NCI-H748 (cell line): ENCODE data around the gene P2RX6.
"Not testable (repeated sequence)": the region's sequence is repeated elsewhere in the genome, so short reads cannot be mapped to it uniquely, and the experiment has no call there.

Experiments
- DNase-seq: peaks from one replicate; lab custom pipeline; 2025; ENCODE audit not compliant: unreplicated experiment; lab: John Stamatoyannopoulos, UW

Gene P2RX6

DNA sequence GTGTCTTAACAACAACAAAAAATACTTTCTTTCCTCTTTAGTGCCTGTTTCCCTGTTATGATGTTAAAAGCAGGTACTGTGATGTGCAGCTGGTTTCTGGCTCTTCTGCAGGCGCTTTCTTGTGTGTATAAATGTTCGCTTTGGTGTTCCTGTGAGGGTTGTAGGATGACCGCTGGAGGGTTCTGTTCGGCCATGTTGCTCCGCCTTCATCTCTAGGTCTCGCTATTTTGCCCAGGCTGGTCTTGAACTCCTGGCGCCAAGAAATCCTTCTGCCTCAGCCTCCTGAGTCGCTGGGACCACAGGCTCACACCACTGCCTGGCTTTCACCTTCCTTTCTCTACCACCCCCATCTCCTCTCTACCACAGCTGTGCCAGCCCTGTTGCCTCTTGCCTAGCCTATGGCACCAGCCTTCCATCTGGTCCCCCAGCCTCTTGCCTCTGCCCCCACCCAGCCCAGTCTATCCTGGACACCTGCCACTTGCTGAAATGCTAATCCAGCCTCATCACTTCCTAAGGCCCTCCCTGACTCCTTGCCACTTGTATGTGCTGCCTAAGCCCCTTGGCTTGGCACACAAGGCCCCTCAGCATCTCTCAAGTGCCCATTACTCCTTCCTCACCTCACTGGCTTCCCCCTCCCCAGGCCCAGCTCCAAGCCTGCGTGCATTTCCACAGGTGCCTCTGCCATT is 36.3 kb downstream of the P2RX6 start:
- no peak for DNase-seq

DNA sequence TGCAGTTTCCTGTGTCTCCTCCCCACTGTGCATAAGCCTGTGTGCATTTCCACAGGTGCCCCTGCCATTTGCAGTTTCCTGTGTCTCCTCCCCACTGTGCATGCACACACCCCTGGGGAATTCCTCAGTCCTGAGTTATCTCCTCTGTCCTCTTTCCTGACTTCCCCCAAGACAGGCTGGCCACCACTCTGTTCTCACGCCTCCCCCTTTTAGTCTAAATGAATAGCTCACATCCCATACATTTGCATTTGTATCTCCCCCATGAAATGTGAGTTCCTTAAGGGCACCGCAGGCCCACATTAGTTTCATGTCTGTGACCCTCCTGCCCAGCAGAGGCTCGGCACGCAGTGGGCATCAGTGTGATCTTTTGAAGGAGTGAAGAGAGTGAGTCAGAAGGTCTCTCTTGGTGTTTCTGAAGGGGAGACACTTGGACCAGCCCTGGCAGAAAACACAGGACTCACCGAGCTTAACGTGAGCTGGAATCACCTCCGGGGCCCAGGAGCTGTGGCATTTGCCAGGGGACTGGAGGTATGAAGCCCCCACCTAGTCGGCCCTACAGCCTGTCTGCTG is 37.0 kb downstream of the P2RX6 start:
- no peak for DNase-seq

DNA sequence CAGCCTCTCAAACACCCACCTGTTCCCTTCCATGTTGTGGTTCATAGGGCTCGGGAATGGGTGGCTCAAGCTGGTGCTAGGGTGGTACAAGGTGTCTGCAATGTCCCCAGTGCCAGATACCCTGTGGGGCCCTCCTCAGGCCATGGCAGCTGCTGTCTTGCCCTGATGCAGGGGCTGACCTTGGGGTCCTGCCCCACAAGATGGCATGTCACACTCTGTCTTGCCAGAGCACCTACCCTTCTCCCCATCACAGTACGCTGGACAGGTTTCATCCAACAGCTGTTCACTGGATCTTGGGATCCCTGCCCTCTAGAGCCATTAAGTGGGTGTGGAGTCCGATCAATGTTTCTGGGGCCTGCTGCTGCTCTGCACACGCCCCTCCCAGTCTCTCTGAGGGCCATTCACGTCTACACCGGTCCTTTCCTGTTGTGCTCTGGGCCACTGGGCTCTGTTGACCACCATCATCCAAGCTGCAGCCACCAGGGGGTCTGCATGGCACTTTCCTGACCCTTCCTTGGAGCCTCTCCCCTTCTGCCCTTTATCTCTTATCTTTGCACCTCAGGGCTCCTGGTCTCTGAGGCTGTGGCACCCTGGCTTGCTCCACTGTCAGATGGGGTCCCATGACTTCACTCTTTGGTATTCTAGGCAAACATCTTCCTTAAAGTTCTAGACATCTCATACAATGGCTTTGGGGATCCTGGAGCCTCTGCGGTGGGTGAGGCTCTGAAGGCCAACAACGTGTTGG is 37.9 kb downstream of the P2RX6 start:
- DNase-seq: no peak

DNA sequence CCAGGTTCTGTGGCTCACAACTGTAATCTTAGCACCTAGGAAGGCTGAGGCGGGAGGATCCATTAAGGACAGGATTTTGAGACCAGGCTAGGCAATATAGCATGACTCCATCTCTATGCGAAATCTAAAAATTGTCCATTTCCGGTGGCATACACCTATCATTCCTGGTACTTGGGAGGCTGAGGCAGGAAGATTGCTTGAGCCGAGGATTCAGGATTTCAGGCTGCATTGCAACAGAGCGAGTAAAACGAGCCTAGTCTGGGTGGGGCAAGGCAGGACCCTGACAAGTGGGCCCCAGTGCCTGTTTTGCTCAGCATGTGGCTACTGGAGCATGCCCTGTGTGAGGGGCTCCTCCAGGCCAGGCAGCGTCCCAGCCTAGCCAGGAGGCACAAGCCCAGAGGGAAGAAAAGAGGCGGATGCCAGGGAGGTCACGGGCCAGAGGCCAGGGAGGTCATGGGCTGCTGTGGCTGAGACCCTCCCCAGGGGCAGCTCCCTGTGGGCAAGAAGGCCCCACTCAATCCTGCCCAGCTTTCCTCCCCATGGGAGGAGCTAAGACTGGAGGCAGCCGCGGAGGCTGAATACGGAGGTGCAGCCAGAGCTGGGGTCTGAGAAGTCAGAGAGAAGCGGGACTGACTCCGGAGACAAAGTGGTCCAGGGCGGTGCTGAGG is 39.2 kb downstream of the P2RX6 start:
- DNase-seq: no peak

DNA sequence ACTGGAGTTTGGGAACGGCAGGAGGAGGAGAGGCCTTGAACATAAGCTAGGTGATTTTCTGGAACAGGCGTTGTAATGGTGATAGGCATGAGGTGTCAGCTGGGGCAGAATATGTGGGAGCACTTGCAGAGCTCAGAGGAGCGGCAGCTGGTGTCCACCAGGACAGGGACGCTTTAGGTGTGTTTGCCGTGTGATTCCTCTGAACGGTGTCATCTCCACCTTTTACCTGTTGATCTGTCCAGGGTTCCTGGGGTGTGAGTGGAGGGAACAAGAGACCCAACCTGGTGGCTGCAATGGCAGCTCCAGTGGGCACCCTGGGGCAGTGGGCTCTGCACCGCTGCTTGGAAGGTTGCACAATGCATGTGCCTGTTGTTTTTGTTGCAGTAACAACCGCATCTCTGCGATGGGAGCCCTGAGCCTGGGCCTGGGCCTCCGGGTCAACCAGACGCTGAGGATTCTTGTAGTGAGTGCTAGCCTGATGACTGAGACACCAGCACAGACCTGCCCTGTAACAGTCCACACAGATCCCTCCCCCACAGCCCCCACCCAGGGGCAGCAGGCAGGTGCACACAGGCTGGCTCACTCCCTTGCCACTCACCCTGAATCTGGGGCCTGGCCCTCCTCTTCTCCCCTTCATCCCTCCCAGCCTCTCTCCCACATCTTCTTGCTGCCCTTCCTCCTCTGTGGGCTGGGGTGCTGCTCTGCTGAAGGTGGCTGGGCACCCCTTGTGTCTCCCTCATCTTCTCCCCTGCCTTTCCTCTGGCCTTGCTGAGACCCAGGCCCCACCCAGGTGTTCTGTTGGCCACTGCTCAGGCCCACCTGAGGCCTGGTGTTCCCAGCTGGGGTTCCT is 40.0 kb downstream of the P2RX6 start:
- no peak for DNase-seq

DNA sequence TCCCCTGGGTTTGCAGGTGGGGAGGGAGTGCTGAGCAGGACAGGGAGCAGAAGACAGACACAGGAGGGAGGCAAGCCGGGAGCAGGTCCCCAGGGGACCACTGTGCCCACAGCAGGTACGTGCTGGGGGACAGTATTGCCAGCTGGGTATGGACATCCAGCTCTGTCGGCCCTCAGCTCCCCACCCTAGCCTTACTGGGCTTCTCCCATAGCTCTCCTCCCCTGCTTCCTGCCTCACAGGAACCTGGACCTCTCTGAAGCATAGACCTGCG is 40.5 kb downstream of the P2RX6 start:
- DNase-seq: no peak

DNA sequence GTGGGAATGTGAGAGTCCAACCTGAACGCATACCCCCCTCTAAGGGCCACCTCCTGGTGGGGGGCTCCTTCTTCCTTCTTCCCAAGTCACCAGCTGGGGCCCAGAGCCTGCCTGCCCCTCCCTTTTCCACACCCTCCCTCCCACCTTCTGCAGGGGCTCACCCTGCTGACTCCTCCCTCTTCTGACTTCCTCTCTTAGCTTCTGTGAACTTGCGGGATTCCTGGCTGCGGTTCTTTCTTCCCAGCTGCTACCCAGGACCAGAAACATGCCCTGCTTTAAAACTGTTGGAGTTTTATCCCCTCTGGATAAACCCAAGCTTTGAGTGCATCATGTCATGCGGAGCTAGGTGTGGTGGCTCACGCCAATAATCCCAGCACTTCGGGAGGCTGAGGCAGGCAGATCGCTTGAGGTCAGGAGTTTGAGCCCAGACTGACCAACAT is 40.9 kb downstream of the P2RX6 start:
- DNase-seq: no peak

DNA sequence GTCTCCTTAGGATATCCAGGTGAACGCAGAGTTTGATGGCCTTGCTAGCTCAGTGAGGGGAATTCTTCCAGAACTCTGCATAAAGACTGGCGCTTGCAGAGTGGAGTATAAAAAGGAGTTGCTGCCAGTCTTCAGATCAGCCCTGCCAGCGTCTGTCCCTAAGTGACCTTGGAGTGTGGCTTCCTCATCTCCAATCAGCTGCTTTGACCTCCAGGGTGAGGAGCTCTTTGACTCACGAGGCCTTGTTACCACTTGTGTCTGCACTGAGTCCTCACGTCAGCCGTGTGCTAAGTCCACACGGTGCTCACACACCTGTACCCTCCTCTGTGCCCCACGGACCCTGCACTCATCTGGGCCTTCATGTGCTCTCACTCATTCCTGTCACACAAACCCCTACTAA is 45.4 kb downstream of the P2RX6 start:
- DNase-seq: not testable (repeated sequence)

DNA sequence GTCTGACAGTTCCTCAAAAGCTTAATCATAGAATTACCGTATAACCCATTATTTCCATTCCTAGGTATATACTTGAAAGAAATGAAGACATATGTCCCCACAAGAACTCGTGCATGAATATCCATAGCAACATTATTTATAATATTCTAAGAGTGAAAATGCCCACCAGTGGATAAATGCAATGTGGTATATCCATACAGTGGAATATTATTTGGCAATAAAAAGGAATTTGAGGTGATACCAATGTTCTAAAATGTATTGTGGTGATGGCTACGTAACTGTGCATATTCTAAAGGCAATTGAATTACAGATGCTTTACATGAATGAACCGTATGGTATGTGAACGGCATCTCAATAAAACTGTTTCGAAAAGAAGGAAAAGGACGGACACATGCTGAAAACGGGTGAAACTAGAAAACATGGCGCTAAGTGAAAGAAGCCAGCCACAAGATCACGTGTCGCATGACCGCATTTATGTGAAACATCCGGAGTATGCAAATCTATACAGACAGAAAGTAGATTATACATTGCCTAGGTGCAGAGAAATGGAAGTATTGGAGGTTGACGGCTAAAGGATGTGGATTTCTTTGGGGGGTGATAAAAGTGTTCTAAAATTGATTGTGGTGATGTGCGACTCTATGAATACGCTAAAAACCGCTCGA is 46.8 kb downstream of the P2RX6 start:
- DNase-seq: not testable (repeated sequence)

DNA sequence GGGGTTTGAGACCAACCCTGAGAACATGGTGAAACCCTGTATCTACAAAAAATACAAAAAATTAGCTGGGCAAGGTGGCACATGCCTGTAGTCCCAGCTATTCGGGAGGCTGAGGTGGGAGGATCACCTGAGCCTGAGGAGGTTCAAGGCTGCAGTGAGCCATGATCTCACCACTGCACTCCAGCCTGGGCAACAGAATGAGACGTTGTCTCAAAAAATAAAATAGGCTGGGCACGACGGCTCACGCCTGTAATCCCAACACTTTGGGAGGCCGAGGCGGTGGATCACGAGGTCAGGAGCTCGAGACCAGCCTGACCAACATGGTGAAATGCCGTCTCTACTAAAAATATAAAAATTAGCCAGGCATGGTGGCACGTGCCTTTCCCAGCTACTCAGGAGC is 49.5 kb downstream of the P2RX6 start:
- not testable (repeated sequence) for DNase-seq

DNA sequence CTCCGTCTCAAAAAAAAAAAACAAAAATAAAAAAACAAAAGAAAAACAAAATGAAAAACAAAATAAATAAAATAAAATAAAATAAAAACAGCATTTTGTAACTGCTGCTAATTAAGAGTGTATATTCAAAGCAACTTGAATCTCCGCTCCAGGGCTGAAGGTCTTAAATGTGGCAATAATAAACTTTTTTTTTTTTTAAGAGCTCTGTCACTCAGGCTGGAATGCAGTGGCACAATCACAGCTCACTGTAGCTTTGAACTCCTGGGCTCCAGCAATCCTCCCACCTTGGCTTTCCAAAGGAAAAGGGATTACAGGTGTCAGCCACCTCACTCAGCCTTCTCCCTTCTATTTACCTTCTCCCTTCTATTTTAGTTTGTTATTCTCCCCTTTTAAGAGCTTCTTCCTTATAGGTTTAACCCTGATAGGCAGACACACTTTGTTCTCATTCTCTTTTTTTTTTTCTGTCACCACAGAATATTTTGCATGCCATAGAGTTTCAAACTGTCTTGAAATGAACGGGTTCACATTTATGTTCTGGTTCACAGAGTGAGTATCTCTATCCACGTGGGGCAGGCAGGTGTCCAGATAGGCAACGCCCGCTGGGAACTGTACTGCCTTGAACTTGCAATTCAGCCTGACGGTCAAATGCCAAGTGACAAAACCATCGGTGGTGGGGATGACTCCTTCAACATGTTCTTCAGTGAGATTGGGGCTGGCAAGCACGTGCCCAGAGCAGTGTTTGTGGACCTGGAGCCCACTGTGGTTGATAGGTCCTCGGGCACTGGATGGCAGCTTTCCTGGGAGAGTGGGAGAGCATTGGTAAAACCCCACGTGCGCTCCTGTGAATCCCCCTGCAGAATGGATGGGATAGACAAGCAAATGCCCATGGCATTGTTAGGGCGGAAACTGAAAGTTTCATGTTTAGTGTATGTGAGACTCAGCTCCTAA is 50.2 kb downstream of the P2RX6 start:
- no peak for DNase-seq

DNA sequence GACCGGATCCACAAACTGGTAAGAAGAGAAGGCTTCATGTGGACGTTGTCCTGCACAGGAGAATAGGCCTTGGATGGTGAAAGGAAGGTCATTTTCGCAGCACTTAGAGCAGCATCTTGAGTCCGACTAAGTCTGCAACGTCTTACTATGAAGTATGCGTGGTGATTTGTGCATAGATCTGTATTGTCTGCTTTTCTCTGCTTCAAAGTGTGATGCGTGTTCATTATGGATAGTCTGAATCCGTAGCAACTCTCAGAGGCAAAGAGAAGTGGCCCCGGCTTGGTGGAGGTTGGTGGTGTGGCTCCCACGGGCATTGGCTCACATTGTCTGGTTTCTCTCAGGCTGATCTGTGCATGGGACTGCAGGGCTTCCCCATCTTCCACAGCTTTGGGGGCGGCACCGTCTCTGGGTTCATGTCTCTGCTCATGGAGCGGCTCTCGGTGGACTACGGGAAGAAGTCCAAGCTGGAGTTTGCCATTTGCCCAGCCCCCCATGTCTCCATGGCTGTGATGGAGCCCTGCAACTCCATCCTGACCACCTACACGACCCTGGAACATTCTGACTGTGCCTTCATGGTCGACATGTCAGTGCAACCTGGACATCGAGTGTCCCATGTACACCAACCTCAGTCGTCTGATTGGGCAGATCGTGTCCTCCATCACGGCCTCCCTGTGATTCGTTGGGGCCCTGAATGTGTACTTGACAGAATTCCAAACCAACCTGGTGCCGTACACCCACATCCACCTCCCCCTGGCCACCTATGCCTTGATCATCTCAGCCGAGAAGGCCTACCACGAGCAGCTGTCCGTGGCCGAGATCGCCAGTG is 52.3 kb downstream of the P2RX6 start:
- no peak for DNase-seq

DNA sequence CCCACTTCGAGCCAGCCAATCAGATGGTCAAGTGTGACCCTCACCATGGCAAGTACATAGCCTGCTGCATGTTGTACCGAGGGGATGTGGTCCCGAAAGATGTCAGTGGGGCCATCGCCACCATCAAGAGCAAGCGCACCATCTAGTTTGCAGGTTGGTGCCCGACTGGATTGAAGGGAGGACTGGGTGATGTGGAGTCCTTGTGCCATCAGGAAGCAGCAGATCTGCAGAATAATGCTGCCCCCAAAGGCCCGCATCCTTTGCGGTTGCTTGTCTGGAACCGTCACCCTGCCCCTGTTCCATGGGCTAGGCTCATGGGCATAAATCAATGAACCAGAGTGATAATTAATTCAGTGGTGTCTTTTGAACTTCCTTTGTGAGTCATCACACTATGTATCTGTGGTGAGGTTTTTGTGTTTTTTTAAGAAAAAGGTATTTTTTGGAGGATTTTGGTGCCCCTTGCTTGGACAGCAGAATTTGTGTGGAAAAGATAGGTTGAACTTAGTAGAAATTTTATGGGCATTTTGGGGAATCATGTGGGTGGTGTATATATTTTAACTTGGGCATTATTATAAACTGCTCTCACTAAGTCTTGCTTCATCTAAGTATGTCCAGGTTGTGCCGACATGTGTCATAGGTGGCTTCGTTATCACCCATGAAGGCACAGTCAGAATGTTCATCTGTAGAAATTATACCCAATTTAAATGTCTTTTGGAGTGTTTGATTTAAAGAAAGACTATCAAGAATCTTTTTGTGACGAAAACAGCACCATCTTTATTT is 53.1 kb downstream of the P2RX6 start:
- DNase-seq: no peak

DNA sequence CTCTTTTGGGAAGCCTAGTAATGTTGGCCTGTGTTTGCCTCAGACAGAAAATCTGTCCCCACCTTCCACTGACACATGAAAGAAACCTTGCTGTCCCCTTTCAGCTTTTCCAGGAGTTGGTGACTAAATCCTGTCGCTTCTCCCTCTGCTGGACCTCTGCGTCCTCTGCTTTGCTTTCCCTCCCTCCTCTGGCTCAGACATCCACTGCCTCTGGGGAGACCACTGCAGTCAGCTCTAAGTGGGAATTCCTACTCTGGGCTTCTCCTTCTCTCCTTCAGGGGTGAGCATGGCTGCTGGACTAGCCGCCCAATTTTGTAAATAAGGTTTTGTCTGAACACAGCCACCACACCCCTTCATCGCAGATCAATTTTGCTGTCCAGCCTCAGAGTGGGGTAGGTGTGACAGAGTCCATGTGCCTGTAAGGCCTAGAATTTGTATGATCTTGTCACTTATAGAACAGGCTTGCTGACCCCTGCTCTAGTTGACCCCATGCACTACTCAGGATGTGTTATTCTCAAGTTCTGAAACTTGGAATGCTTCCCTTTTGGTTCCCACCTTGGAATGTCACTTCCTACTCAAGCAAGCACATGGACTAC is 53.8 kb downstream of the P2RX6 start:
- DNase-seq: no peak

DNA sequence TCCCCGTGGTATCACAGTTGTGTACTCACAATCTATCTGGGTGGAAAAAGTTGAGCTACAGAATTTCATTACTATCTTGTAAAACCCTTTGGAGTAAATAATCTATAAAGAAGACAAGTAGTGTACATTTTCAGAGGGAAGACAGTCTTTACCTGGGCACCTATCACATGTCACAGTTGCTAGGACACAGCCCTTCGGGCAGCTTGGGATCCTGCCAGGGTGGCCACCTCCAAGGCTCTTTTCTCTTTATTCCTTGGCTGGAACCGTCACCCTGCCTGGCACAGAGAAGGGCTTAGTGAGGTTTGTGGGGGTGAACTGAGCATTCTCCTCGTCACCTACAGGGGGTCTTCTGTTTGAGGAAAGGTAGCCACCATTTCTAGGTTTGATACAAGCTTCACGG is 54.4 kb downstream of the P2RX6 start:
- no peak for DNase-seq

DNA sequence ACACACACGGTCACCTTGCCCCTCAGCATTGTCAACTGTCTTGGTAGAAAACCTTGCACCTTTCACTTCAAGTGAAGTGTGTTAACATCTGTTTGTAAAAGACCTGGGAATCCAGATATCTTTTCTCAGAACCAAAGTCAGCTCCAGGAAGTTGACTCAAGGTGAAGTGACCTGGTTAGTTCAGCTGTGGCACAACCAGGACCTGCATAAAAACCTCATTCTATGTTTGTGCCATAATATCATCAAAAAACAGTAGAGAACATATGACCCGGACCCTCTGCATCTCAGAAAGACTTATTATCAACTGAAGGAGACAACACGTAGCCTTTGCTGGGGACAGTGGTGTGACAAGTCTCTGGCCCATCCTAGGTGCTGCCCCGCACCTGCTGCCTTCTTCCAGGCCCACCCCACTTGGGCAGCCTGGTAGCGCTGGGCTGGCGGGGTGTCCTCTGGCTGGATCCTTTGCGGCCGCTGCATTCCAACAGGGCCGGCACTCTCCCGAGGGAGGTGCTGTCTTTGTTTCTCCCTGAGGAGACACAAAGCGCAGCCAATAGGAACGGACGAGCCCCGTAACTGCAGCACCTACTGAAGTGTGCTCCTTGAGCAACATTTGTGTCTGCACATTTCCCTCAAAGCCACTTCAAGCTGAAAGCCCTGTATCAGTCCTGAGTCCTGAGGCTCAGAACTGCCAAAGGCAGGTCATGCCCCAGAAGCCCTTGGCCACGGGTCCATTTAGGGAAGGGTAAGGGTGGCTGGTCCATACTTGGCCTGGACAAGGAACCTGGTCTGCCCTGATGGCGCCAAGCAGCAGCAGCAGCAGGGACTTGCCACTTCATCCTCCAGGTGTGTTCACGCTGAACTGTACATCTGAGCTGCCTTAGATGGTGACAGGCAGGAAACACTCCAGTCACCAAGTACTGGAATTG is 56.0 kb downstream of the P2RX6 start:
- no peak for DNase-seq
